Measurements from ENCODE around the gene WNK1.
A peak's percentile ranks its signal among the peaks of the same experiment; 100 is the strongest.
"Not testable (repeated sequence)": the region's sequence is repeated elsewhere in the genome, so short reads cannot be mapped to it uniquely, and the experiment has no call there.

The WNK1 gene

DNA sequence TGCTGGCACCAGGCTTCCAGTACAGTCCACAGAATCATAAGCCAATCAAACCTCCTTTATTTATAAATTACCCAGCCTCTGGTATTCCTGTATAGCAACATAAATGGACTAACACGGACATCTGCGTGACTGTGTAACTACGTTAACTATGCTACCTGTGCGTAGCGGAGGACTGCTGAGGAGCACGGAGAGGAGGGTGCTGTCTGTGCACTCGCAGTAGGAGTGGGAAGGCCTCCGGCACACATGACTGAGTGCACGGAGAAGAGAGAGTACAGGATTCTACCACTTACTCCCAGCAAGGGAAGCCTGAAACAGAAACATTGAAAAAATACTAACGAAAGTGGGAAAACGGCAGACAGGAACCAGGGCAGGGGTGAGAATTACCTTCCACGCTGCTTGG lies 174.3 kb downstream of the WNK1 start:
- DNase-seq (ENCODE audit: low read depth, low spot score), result no peak
- H3K4me3 ChIP-seq (ENCODE audit: low read length), result no peak overlapping the region

DNA sequence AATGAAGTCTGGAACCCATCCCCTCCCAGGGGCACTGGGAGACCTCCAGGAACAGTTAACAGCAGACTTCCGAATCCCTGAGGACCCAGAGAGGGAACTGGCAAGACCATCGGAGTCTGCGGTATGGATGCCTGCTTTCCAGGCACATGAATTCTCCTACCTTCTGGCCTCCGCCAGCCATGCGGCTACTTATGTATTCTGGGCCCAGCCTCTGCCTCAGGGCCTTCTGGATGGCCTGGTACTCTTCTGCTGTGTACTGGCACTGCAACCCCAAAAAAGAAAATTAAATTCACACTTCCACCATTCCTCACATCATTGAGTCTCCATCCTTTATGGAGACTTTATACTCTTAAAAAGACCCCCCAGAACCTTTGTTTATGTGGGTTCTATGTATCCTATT lies 178.7 kb downstream of the WNK1 start:
- no peak for DNase-seq (ENCODE audit: low read depth, low spot score)
- no peak overlapping the region for H3K4me3 ChIP-seq (ENCODE audit: low read length)

DNA sequence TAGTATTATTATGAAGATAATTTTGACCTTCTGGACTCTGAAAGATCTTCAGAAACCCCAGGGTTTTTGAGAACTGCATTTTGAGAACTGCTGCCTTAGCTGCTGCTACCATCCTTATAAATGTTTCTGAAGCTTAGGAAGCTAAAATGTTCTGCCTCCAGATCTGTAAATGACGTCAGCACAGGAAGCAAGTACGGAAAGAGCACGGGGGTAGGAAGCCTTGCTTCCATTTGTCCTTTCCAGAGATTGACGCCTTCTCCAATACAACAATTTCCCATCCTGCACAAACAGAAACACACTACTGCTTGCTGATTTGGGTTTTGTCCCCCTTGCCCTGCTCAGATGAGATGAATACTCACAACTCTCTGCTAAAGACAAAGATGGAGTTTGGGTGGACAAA lies 179.2 kb downstream of the WNK1 start:
- H3K4me3 ChIP-seq (ENCODE audit: low read length), result no peak overlapping the region
- no peak for DNase-seq (ENCODE audit: low read depth, low spot score)

DNA sequence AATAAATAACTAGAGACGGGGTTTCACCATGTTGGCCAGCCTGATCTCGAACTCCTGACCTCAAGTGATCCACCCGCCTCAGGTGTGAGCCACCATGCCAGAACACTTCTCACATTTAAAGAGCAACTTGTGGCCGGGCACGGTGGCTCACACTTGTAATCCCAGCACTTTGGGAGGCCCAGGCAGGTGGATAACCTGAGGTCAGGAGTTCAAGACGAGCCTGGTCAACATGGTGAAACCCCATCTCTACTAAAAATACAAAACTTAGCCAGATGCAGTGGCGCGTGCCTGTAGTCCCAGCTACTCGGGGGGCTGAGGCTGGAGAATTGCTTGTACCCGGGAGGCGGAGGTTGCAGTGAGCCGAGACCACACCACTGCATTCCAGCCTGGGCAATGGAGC lies 183.5 kb downstream of the WNK1 start:
- not testable (repeated sequence) for H3K4me3 ChIP-seq (ENCODE audit: low read length); DNase-seq (ENCODE audit: low read depth, low spot score)

DNA sequence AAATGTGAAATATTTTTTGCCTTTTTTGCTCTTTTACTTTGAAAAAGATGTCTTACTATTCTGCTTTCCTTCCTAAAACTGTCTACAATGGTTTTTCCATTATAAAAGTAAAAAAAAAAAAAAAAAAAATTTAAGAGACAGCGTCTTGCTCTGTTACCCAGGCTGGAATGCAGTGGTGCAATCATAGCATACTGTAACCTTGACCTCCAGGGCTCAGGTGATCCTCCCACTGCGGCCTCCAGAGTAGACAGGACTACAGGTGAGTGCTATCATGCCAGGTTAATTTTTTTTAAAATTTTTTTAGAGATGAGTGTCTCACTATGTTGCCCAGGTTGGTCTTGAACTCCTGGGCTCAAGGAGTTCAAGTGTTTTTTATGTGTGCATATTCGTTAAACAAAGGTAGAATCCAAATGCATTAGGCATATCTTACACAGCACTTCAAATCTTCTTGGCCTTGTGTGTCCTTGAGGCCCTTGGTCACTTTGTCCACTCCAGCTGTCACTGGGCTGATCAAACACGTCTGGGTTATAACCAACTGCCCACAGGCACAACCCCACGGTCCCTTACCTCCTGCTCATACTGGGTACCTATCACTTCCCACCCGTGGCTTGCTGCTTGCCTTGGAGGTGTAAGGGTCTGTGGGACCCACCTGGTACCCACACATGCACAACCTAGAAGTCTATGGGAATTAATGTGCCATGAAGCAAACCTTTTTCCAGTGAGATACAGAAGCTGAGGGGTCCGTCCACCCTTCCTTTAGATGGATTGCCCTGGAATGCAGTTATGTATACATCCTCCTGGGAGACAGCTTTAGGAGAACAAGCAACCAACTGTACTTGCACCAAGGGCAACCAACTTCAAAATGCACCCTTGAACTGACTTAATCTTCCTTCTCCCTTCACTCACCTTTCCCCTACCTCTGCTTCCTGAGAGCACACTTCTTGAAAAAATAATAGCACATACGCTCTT lies 184.3 kb downstream of the WNK1 start:
- H3K4me3 ChIP-seq (ENCODE audit: low read length), result no peak overlapping the region
- no peak for DNase-seq (ENCODE audit: low read depth, low spot score)

DNA sequence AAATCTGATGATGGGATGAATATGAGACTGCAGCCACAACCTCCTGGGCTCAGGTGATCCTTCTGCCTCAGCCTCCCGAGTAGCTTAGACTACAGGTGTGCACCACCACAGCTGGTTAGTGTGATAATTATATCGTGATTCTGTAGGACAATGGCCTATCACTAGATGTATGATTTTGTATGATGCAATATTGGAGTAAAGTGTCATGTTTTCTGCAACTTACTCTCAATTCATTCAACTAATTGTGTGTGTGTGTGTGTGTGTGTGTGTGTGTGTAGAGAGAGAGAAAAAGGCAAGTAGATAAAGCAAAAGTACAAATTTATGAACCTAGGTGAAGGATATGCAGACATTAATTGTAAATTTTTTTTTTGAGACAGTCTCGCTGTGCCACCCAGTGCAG lies 186.4 kb downstream of the WNK1 start:
- no peak overlapping the region for H3K4me3 ChIP-seq (ENCODE audit: low read length)
- DNase-seq (ENCODE audit: low read depth, low spot score), result no peak

DNA sequence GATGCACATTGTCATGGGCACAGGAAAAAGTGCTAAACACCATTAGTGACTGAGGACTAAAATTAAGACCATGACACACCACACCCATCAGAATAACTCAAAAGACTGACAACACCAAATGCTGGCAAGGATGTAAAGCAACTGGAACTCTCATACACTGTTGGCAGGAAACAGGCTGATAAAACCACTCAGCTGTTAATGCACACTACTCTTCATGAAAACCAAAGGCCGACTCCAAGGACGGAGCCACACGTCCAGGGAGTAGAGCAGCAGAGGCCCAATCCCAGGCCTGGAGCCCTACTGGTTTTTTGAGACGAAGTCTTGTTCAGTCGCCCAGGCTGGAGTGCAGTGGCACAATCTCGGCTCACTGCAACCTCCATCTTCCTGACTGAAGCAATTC lies 190.7 kb downstream of the WNK1 start:
- no peak for DNase-seq (ENCODE audit: low read depth, low spot score)
- no peak overlapping the region for H3K4me3 ChIP-seq (ENCODE audit: low read length)

DNA sequence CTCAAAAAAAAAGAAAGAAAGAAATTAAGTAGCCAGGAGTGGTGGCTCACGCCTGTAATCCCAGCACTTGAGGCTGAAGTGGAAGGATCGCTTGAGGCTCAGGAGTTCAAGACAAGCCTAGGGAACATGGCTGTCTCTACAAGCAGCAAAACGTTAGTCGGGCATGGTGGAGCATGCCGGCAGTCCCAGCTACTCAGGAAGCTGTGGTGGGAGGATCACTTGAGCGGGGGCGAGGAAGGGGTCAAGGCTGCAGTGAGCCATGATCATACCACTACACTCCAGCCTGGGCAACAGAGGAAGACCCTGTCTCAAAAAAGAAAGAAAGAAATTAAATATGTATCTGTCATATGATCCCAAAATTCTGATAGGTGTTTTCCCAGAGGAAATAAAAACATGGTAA lies 191.8 kb downstream of the WNK1 start:
- no peak overlapping the region for H3K4me3 ChIP-seq (ENCODE audit: low read length)
- DNase-seq (ENCODE audit: low read depth, low spot score), result no peak

DNA sequence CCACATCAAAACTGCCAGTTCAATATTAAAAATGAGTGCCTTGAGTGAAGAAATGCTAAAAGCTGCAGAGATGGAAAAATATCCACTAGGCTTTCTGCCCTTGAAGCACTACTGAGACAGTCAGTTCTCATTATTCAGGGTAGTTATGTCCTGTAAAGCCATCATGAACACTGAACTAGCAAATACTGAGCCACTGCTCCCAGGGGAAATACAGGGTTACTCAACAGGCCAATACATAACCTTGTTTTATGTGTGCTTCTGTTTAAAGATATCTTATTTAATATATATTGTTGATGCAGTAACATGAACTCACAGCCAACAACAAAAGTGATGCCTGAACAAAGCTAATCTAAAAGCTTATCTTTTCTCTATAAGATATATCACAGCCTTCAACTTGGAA lies 193.8 kb downstream of the WNK1 start:
- DNase-seq (ENCODE audit: low read depth, low spot score), result no peak

DNA sequence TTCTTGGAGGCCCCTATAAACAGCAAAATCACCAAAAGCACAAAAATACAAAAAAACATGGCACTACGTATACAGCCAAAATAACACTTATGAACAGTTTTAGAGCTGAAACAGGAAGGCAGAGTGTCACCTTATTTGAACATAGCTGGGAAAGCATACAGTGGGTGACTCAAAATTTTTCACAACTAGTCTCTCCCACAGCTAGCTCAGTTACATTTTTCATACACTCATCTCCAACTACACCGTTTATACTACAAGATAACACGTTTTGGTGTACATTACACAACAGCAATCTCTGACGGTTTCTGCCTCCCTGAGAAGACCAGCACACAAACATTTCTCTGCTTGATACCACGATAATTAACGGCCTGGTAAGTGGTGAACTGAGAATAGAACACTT lies 194.3 kb downstream of the WNK1 start:
- H3K4me3 ChIP-seq (ENCODE audit: low read length), result no peak overlapping the region
- no peak for DNase-seq (ENCODE audit: low read depth, low spot score)

More for the DNA sequence above, 193.8 kb downstream of the WNK1 start:
- no peak overlapping the region for H3K4me3 ChIP-seq (ENCODE audit: low read length)

DNA sequence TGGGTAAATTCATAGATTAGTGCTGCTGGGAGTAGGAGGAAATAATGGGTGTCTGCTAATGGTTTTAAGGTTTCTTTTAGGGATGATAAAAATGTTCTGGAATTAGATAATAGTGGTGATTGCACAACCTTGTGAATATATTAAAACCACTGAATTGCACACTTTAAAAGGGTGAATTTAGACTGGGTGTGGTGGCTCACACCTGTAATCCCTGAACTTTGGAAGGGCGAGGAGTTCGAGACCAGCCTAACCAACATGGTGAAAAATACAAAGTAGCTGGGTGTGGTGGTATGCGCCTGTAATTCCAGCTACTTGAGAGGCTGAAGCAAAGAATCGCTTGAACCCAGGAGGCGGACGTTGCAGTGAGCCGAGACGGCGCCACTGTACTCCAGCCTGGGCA lies 195.9 kb downstream of the WNK1 start:
- H3K4me3 ChIP-seq (ENCODE audit: low read length), result peak overlapping the region; percentile 73
- no peak for DNase-seq (ENCODE audit: low read depth, low spot score)

DNA sequence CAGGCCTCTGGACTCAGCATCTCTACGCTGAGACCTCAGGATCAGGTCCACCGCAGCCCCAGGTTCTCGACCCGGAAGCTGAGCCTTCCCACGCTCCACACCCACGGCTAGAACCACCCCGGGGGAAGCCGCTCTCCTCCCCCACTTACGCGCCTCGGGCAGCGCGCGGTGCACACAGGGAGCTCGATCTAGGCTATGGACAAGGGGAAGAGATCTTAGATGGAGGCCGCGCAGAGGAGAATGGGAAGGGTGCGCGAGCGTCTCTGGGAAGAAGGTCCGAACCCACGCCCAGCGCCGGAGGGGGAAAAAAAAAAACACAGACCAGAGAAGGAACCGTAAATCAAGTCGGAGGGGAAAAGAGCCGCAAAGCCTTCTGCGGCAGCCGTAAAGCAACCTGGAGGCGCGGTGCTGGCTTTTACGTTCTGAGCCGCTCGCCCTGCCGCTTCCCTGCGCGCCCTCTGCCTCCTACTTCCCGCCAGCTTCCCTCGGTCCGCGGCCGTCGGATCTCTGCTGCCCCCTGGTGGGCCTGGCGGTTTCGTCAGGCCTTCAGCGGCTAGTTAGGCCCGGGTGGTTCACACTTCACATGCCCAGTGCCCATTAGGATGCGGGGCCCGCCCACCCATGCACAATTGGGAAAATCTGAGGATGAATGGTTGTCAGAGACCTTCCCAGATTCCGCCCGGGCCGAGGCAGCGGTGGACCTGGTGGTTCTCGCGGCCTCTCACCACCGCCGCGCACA lies 197.2 kb downstream of the WNK1 start, which contains the start of gene RAD52:
Gene RAD52 (minus strand): TSS at position 242 of the 739 bp plus-strand sequence. CDS start 16,636 bp downstream, outside the sequence.
- H3K4me3 ChIP-seq (ENCODE audit: low read length), result peak within 1 kb of the TSS; percentile 73
- peak; percentile 99 for DNase-seq (ENCODE audit: low read depth, low spot score)

DNA sequence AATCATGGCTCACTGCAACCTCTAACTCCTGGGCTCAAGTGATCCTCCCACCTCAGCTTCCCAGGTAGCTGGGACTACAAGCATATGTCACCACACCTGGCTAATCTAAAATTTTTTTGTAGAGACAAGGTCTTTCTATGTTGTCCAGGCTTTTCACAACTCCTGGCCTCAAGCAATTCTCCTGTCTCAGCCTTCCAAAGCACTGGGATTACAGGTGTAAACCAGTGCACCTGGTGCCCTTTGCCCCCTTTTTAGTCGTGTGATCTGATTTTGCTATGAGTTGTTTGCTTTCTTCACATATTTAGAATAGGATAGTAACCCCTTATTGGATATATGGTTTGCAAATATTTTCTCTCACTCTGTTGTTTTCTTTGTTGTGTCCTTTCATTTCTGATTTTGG lies 198.8 kb downstream of the WNK1 start:
- no peak overlapping the region for H3K4me3 ChIP-seq (ENCODE audit: low read length)
- no peak for DNase-seq (ENCODE audit: low read depth, low spot score)

DNA sequence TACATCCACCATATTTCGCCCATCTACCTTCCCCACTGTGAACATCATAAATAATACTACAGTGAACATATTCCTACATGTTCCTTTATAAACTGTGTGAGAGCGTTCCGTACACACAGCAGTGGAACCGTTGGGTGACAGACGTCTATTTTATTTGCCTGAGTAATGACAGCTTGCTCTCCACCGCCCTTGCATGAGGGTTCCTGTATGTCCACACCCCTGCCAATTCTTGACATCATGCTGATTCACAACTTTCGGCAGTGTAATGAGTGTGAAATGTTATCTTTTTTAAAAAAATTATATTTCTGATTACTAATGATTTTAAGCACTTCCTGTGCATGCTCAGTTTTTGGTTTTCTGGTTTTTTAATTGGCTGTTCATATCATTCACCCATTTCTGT lies 201.4 kb downstream of the WNK1 start:
- no peak overlapping the region for H3K4me3 ChIP-seq (ENCODE audit: low read length)
- no peak for DNase-seq (ENCODE audit: low read depth, low spot score)

DNA sequence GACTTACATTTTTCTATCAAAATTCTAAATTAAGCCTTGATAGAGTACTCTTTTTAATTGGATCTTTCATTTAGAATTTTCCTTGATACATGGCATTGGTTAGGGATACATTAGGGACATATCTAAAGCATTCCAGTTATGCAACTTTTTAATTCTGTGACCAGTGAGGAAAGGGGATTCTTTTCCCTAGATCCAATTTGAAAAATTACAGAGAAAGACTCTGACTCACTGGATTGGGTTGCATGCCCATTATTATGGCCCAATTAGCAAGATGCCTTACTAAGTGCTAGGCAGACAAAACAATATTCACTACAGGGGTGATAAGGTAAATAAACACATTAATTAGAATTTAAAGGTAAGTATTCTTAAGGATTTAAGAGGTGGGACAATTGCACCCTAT lies 202.4 kb downstream of the WNK1 start:
- no peak for DNase-seq (ENCODE audit: low read depth, low spot score)
- H3K4me3 ChIP-seq (ENCODE audit: low read length), result no peak overlapping the region

DNA sequence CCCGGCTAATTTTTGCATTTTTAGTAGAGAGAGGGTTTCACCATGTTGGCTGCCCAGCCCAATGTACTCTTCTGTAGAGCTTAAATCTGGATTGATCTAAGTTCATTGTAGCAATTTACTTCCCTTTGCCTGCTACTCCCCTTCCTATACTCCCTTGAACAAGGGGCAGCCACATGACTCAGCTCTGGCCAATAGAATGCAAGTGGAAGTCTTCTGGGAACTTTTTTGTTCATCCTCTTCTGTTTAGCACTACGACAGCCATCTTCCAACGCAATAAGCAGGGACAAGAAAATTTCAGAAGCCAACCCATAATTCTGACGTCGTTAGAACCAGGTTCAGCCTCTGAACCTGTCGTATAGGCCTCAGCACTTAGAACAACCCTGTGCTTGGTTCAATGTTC lies 203.6 kb downstream of the WNK1 start:
- no peak overlapping the region for H3K4me3 ChIP-seq (ENCODE audit: low read length)
- no peak for DNase-seq (ENCODE audit: low read depth, low spot score)

DNA sequence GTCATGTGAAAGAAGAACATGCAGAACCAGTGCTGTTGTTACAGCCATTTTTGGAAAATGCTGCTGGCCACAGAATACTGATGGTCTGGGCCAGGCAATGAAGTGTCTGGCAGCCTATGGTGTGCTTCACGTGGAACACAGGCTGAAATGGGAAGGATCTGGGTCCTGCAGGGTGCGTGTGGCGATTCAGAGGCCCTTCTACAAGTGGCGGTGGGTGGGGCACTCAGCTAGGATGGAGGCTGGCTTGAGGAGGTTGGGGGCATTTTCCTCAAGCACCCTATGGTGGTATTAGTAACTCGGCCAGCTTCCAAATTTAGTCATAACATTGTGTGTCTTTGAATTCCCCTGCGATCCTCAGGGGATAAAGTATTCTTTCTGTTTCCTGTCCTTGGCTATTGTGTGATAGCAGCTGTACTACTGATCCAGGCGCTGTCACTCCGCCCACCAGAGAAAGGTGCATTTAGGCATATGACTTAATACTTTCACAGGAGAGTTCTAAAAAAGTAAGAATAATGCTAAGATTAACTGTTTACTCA lies 206.3 kb downstream of the WNK1 start:
- H3K4me3 ChIP-seq (ENCODE audit: low read length), result no peak overlapping the region
- DNase-seq (ENCODE audit: low read depth, low spot score), result no peak
